ENCODE data around the gene CLIP2.
"Not testable (repeated sequence)": the region's sequence is repeated elsewhere in the genome, so short reads cannot be mapped to it uniquely, and the experiment has no call there.

CLIP2 gene

GRCh38 chr7:74300926-74301325 is 11.7 kb downstream of the CLIP2 start:
- DNase-seq, result no peak

GRCh38 chr7:74302745-74303221 is 13.6 kb downstream of the CLIP2 start:
- DNase-seq, result no peak

- no peak for DNase-seq
Observed at GRCh38 chr7:74304550-74304949, 15.3 kb downstream of the CLIP2 start.

GRCh38 chr7:74306004-74306729 is 17.0 kb downstream of the CLIP2 start:
- DNase-seq, result no peak

- DNase-seq, result no peak
Observed at GRCh38 chr7:74306730-74307469, 17.7 kb downstream of the CLIP2 start.

GRCh38 chr7:74307738-74308505 is 18.7 kb downstream of the CLIP2 start:
- DNase-seq, result no peak

- DNase-seq, result no peak
Observed at GRCh38 chr7:74309181-74309580, 20.0 kb downstream of the CLIP2 start.

GRCh38 chr7:74311305-74311744 is 22.1 kb downstream of the CLIP2 start:
- no peak for DNase-seq

- DNase-seq, result no peak
Observed at GRCh38 chr7:74312418-74313028, 23.3 kb downstream of the CLIP2 start.

- DNase-seq, result not testable (repeated sequence)
Observed at GRCh38 chr7:74315891-74316290, 26.7 kb downstream of the CLIP2 start.

- no peak for DNase-seq
Observed at GRCh38 chr7:74317146-74317782, 28.1 kb downstream of the CLIP2 start.

GRCh38 chr7:74318043-74318442 is 28.8 kb downstream of the CLIP2 start:
- no peak for DNase-seq

- no peak for DNase-seq
Observed at GRCh38 chr7:74320645-74321221, 31.5 kb downstream of the CLIP2 start.

GRCh38 chr7:74322892-74323291 is 33.7 kb downstream of the CLIP2 start:
- not testable (repeated sequence) for DNase-seq

- DNase-seq, result no peak
Observed at GRCh38 chr7:74324531-74325209, 35.5 kb downstream of the CLIP2 start.

GRCh38 chr7:74325210-74325565 is 36.0 kb downstream of the CLIP2 start:
- no peak for DNase-seq

GRCh38 chr7:74329225-74329624 is 40.0 kb downstream of the CLIP2 start:
- DNase-seq, result no peak

GRCh38 chr7:74332373-74333176 is 43.4 kb downstream of the CLIP2 start:
- no peak for DNase-seq

GRCh38 chr7:74334030-74334429 is 44.8 kb downstream of the CLIP2 start:
- DNase-seq, result no peak

- no peak for DNase-seq
Observed at GRCh38 chr7:74337926-74338325, 48.7 kb downstream of the CLIP2 start.
